Measurements from ENCODE around the gene SLC35F3.

Gene SLC35F3

GRCh38 chr1:233960386-233960785 is 55.9 kb downstream of the SLC35F3 start:
- TF ChIP-seq, protein P1, sequence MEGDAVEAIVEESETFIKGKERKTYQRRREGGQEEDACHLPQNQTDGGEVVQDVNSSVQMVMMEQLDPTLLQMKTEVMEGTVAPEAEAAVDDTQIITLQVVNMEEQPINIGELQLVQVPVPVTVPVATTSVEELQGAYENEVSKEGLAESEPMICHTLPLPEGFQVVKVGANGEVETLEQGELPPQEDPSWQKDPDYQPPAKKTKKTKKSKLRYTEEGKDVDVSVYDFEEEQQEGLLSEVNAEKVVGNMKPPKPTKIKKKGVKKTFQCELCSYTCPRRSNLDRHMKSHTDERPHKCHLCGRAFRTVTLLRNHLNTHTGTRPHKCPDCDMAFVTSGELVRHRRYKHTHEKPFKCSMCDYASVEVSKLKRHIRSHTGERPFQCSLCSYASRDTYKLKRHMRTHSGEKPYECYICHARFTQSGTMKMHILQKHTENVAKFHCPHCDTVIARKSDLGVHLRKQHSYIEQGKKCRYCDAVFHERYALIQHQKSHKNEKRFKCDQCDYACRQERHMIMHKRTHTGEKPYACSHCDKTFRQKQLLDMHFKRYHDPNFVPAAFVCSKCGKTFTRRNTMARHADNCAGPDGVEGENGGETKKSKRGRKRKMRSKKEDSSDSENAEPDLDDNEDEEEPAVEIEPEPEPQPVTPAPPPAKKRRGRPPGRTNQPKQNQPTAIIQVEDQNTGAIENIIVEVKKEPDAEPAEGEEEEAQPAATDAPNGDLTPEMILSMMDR (IDR thresholded peaks at IDR 0.05; ENCODE audit: low read depth, low read length, missing control alignments) = no peak
- DNase-seq (ENCODE audit: extremely low read depth, low read depth) = no peak
- no peak overlapping the region for H3K4me3 ChIP-seq (replicated peaks; ENCODE audit: low read depth, low read length)

DNA sequence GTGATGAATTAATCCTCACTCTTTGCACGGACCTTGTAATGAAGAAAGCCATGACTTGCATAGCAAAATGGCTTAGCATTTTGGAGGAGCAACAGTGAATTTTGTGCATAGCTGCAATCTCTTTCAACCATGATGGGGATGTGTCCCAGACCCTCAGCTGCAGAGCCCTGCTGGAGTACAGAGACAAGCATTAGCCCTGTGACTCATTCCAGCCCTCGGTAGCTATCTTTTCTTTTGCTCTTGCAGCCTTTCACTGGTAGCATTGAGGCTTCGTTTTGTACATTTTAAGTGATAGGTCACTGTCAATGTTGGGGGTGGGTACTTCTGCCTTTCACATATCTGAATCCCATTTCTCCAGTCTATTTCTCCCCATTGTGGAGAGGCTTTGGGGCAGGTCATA is 58.4 kb downstream of the SLC35F3 start:
- no peak overlapping the region for H3K4me3 ChIP-seq (replicated peaks; ENCODE audit: low read depth, low read length)
- DNase-seq (ENCODE audit: extremely low read depth, low read depth) = no peak
- TF ChIP-seq, protein P1 (IDR thresholded peaks at IDR 0.05; ENCODE audit: low read depth, low read length, missing control alignments) = no peak

- H3K4me3 ChIP-seq (replicated peaks; ENCODE audit: low read depth, low read length) = no peak overlapping the region
- DNase-seq (ENCODE audit: extremely low read depth, low read depth) = no peak
- TF ChIP-seq, protein P1 (IDR thresholded peaks at IDR 0.05; ENCODE audit: low read depth, low read length, missing control alignments) = no peak
Measured at GRCh38 chr1:233965856-233966255, 61.4 kb downstream of the SLC35F3 start.

GRCh38 chr1:233971753-233972152 is 67.3 kb downstream of the SLC35F3 start:
- H3K4me3 ChIP-seq (replicated peaks; ENCODE audit: low read depth, low read length) = no peak overlapping the region
- DNase-seq (ENCODE audit: extremely low read depth, low read depth) = no peak
- TF ChIP-seq, protein P1 (IDR thresholded peaks at IDR 0.05; ENCODE audit: low read depth, low read length, missing control alignments) = no peak

DNA sequence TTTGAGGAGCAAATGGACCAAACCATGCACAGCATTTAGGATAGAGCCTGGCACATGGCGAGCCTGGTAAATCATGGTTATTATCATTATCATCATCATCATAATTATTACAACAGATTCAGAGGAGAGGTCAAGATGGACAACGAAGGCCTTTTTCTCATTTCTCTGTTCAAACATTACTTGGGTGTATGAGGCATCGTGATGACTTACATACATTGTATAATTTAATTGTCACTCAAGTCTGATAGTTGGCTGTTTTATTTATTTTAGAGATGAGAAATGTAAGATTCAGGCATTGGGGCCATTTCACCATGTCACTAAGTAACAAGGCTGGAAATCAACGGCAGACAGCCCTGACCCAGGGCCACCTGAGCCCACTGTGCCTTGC is 68.1 kb downstream of the SLC35F3 start:
- TF ChIP-seq, protein P1 (IDR thresholded peaks at IDR 0.05; ENCODE audit: low read depth, low read length, missing control alignments) = no peak

DNA sequence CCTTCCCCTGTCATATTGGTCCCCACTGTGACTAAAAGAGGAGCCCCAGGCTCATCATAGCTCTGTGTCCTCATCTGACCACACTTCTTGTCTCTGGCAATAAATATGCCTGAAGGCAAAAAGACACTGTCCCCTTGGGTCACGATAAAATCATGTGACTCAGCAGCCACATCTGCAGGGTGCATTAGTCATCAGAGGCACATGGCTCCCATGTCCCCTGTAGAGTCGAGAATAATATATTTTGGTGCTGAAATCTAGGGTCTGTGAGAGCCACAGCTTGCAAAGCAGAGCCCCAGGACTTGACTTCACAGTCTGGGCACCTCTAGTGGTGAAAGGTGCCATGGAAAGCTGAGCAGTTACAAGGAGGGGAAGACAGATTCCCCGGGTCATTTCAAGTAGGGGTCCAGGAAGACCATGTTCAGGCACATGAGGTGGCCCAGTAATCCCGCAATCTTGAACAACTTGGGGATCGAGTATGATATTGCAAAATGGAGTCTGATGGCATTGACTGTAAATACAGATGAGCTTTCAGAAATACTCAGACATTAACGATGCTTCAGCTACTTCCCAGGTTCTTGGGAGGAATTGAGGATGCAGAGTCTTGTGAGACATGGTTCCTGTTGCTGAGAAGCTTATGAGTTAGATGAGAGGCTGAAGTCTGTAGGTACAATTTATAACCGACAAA is 68.6 kb downstream of the SLC35F3 start:
- peak; percentile 2 for DNase-seq (ENCODE audit: extremely low read depth, low read depth)
- TF ChIP-seq, protein P1 (IDR thresholded peaks at IDR 0.05; ENCODE audit: low read depth, low read length, missing control alignments) = no peak
- no peak overlapping the region for H3K4me3 ChIP-seq (replicated peaks; ENCODE audit: low read depth, low read length)

More for the DNA sequence above, 68.1 kb downstream of the SLC35F3 start:
- no peak for DNase-seq (ENCODE audit: extremely low read depth, low read depth)
- H3K4me3 ChIP-seq (replicated peaks; ENCODE audit: low read depth, low read length) = no peak overlapping the region

GRCh38 chr1:233975486-233975885 is 71.0 kb downstream of the SLC35F3 start:
- no peak for DNase-seq (ENCODE audit: extremely low read depth, low read depth)
- TF ChIP-seq, protein P1 (IDR thresholded peaks at IDR 0.05; ENCODE audit: low read depth, low read length, missing control alignments) = no peak
- no peak overlapping the region for H3K4me3 ChIP-seq (replicated peaks; ENCODE audit: low read depth, low read length)

Measured in HFF-Myc (cell line).